HG03280 (cell line): ENCODE measurements around the gene DCTN3.

Experiments used
- ATAC-seq: cut with Tn5 transposase; IDR thresholded peaks from one replicate; pipeline ENCODE4 v1.9.1; 2021; ENCODE audit warnings: mild to moderate bottlenecking, moderate library complexity; ENCODE audit not compliant: unreplicated experiment

DCTN3 gene

DNA sequence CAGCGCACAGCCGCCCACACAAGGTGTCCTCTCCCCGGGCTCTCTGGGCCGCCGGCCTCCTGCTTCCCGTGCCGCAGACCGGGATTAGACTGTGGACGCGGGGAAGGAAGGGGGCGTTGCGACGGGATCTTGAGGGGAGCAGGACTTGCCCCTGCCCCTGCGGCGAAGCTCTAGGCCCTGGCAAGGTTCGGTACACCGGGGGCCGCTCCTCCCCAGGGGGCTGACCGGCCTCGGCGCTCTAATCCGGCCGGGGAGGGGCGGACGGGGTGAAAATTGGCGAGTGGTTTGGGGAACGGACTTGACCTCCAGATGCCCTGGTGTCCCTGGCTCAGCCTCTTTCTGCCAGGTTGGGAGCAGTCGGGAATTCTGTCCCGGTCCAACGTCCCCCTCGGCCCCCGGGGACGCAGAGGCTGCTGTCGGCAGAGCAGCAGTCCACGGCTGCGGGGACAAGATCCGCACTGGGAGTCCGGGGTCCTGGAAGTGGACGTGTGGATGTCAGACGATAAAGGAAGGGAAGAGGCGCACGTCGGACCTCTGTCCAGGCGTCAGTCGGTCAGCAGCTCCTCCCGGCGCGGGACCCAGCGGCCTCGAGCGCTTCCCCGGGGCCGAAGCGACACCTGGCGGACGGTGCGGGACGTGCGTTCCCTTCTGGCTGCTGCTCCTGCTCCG lies 28.9 kb downstream of the DCTN3 start:
- peak; percentile 61 for ATAC-seq

DNA sequence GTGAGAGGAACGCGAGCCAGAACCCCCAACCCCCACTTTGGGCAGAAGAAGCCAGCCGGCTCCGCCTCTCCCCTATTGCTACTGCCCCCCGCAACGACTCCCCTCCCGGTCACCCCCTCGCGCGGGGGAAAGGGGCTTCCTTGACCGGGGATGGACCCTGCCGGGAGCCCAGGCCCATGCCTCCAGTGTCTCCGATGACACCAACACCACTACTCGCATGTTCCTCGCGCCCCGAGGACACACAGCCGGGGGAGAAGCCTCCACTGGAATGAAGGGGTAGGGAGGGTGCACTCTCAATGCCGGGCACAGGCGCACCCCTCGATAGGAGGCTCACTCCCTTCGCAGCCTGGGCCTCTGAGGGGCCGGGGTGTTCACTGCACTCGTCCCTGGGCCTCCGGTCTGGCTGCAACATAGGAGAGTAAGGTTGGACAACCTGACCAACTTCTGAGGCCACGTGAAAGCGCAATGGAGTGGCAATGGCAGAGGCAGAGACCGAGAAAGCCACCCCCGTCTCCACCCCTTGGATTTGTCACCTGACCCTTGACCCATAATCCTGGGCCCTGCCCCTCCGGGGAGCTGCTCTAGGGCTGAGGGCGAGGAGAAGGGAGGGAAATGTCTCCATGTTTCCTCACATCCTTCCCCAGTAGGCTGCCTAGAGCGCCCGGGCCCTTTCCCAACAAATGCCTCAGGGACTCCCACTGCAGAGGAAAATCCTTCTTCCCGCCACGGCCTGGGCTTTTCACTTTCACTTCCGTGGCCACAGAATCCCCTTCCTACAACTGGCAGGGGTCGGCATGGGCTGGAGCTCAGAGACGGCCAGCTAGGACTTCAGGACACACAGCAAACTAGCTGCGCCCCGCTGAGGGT lies 29.7 kb downstream of the DCTN3 start:
- ATAC-seq, result no peak

DNA sequence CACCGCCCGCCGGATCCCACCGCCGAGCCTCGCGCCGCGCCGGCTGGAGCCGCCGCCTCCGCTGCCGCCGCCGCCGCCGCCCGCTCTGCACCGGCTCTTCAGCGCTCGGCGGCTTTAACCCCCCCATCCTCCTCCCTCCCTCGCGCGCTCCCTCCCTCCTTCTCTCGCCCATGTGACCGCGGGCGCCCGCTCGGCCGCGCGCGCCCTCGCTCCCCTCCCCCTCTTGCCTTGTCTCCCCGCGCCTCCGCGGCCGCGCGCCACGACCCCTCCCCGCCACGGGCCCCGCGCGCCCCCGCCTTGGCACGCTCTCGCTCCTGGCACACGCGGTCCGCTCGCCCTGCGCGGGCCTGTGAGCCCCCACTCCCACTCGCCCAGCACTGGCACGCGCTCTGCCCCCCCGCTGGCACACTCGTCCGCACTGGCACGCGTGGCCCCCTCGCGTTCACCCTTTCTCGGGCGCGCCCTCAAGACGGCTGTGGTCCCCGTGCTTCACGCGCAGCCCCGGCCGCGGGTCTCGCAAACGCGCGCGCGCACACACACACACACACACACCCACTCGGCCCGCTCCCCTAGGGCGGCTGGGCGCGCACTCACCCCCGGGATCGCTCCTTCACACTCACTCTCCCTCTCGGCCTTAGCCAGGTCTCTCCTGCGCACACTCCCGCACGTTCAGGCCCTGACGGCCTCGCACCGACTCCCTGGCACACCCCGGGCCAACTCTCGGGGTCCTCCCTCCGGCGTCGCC lies 30.5 kb downstream of the DCTN3 start, which contains the start of gene CNTFR:
Gene CNTFR (minus strand): TSS at position 89 of the 745 bp plus-strand sequence. CDS start 20,743 bp downstream, outside the sequence.
- no peak for ATAC-seq

DNA sequence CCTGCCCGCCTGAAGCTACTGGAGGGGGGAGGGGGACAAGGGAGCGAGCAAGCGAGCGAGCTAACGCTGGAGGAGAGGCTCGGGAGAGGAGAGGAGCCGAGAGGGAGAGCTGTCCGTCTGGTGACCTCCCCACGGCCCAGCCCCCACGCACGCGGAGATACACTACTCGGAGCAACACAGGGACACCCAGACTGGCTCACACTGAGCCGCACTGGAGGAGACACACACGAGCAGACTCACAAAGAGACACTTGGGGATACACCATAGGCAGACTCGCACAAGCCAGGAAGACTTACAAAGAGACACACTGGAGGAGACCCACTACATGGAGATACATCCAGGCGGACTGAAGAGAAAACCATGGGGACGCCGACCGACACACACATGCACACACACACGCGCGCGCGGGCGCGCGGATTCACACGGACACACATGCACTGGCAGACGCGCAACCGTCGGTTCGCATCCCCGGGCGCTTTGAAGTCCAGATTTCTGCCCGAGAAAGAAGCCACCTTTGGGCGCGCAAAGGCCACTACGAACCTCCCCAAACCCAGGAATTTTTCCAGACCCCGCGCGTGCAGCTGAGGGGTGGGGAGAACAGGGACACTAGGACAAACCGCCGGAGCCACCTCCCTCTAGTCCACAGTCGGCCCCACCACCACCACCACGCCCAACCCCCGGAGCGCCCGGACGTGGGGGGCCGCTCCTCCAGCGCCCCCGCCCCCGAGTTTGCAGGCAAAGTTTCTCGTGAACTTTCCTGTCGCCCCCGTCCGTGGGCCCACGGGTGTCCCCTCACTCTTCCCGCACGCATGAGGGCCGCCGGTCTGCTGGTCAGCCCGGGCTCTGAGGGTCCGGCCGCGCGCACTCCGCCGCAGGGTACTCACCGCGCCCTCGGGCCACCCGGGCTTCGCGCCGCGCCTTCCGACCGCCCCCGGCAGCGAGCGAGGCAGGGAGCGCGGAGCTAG lies 31.3 kb downstream of the DCTN3 start:
- ATAC-seq, result no peak

DNA sequence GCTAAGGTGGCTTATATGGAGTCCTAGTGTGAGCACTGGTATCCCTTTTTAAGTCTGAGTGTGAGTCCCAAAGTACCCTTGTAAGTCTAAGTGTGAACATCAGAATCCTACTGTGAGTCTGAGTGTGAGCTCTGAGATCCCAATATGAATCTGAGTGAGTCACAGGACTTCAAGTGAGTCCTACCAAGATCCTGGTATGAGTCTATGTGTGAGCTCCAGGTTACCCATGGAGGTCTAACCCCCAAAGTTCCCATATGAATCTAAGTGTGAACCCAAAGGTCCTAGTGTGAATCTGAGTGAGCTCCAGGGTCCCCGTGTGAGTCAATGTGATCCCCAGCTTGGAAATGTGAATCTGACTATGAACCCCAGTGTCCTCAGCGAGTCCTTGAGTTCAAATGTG lies 33.0 kb downstream of the DCTN3 start:
- ATAC-seq, result no peak

DNA sequence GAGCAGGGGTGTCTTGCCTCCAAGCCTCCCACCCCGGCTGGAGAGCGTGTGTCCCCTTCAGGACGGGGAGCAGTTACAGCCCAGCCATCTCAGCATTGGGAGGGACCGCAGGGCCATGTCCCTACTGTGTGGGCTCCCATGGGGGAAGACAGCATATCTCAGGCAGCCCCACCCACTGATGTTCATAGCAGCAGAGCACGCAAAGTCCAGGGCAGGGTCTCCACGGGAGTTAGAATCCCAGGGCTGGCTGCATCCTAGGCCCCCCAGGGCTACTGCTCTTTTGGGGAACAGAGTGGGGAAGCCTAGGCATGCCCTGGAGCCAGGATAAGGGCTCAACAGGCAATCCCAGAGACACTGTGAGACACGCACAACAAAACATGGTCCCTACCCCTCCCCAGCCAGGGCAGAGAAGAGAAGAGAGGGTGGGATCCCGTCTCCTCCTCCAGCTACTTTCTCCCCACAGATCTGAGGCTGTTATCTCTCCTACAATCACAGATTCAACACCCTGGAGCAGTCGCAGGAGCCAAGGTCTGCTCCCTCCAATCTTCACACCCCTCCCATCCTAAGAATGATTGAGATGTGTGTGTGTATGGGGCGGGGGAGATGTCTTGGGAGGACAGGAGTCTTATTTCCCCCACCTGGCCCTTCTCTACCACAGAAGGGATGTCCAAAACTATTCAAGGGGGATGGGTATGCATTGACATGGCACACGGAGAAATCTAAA lies 34.2 kb downstream of the DCTN3 start:
- no peak for ATAC-seq

DNA sequence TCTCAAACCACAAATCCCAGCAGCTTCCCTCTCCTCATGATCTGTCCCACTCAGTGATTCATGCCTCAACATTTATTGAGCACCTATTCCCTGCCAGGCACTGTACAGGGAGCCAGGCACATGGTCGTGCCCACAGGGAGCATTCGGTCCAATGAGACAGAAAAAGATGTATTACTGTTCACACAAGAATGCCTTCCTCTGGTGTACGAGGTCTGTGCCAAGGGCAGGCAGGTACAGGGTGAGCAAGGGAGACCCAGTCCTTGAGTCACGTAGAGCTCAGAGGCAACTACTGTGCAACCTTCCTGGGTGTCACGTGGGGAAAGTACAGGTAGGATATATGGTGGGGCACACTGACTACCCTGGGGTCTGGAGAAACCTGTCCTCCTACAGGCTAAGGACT lies 35.3 kb downstream of the DCTN3 start:
- no peak for ATAC-seq

DNA sequence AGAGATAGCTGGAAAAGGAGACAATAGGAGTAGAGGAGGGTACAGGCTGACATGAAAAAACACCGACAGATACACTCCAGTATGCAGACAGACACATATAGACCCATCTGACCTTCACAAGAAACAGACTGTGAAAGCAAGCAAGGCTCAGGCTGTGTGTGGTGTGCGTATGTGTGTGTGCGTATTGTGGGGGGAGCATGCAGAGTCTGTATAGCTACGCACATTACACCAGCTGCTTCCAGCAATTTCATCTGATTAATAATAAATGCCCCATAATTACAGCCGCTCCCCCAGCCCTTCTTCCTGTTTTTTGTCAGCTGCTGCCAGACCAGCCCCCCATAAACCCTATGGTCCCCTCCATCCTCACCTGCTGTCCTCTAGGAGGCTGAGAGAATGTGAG lies 37.5 kb downstream of the DCTN3 start:
- ATAC-seq, result no peak

DNA sequence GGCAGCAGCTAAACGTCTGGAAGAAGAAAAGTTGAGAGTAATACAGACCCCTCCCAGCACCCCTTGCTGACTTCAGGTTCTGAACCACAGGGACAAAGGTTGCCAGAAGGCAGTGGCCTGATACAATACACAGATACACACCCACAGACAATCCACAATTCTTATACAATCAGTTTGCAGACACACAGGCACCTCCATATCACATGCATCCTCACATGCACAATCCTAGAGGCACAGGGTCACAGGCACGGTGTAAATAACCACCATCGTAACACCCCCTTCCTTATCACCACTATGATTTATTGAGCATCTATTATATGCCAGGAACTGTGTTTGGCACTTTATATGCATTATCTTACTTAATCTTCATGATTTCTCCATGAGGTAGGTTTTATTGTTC lies 39.0 kb downstream of the DCTN3 start:
- no peak for ATAC-seq

DNA sequence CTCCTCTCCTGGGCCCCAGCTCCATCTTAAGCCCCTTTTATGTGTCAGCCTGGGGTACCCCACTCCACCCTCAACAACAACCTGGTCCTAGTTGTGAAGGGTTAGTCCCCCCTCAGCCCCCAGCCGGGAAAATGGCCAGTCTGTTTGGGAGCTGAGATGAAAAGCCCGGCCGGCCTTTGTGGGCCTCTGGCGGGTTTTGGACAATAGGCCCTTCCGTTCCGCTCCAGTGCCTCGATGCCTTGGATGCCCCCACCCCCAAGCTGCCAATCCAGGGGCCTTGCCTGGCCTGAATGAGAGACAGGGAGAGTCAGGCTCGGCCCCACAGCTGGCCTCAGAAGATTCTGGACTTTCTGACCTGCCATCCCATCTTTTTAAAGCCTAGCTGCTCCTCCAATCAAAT lies 39.9 kb downstream of the DCTN3 start:
- ATAC-seq, result no peak

DNA sequence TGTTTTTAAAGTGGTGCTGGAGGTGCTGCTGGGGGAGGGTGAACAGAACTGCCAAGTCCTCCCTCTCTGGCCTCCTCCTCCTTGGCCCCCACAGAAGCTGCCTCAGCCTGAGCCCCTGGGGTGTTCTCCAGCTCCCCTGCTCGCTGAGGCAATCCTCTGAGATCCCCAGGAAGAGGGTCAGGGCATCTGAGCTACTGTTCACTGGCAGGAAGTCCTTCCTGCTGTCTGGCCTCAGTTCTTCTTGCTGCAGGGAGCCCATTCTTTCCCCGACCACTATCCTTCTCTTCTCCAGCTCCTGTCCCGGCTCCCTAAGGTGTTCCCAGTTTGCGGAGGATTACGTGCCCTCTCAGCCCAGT lies 40.5 kb downstream of the DCTN3 start:
- ATAC-seq, result no peak

DNA sequence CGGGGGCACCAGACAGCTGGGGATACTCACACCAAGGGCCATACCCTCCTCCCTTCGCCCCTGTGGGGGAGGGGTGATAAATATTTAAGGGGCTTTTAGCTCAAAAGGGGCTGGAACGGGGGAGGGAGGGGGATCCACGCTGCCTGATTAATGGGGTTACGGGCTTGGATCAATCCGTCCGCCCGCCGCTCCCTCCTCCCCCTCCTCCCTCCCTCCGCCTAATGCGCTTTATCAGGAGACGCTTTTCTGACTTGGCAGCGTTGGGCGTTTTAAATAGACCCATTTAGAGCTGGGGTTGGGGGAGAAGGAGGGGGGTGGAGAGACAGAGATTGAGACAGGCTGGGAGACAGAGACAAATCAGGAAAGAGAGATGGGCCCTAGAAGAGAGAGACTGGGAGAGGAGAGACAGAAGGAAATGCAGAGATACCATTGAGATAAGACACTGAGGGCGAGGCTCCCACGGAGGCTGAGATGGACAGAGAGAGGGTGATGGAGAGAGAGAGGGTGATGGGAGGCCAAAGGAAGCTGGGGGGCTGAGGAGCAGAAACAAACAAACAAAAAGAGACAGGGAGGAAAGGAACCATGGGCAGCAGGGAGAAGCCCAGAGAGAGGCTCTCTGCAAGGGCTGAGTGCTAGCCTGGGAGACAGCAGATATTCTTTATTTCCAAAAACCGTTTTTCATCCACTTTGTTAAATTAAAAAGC lies 41.0 kb downstream of the DCTN3 start:
- ATAC-seq, result no peak

DNA sequence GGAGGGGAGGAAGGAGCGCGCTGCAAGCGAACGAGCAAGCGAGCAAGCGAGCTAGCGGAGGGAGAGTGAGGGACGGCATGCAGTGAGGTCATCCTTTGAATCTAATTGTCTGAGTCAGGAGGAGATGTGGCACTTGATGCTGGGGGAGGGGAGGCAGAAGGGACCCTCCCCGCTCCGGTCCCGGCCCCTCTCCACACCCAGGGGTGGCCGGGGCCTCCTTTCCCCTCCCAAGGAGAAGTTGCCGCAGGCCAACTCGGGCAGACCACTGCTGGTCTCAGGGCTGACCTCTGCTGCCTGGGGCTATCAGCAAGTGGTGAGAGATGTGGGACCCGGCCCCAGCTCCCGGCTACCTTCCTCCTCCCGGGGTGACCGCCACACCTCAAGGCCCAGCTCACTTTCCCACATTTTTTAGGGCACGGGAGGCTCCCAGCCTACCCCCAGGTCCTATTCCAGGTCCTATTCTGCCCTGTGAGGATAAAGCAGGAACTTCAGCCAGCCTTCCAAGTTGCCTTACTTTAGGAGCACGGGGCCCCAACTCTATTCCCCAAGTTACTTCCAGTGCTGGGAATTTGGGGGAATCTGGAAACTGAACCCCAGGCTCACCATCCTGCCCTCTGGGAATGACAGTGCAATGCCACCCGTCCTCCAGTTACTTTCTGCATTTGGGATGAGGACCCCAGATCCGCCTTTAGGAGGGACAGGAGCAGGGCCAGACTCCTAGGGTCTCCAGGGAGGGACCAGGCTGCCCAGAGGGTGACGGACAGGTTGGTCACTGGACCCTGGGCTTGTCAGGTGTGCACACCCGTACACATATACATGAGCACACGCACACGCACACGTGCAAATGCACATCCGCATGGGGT lies 41.8 kb downstream of the DCTN3 start:
- no peak for ATAC-seq

DNA sequence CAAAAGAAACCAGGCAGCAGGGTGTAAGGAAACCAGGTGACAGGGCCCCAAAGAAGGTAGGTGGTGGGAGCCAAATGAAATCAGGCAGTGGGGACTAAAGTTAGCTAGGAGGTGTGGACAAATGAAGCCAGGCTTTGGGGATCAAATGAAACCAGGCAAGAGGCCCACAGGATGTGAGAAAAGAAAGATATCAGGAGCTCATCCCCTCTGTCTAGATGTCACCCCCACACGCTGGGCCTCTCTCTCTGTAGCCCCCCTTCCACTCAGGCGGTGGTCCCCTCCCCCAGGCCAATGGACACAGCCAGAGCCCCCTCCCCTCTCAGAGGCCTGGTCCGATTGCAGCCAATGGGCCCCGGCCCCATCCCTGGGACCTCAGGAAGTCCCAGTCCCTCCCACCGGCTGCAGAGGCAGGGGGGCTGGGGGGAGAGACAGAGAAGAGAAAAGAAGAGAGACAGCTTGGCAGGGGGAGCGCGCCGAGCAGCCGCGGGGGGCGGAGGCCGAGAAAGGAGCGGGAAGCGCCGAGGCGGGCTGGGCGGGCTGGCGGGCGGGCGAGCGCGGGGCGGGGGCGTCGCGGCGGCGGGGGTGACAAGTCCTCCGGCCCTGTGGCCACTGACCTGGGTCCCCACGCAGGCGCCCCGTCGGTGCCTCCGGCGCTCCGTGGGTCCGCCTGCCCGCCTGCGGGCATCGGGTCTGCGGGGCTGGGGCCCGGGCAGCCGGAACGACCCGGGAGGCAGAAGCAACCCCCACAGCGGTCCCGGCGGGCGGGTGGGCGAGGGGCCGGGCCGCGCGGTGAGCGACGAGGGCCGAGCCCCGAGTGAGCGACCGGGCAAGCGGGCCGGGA lies 42.7 kb downstream of the DCTN3 start:
- no peak for ATAC-seq

DNA sequence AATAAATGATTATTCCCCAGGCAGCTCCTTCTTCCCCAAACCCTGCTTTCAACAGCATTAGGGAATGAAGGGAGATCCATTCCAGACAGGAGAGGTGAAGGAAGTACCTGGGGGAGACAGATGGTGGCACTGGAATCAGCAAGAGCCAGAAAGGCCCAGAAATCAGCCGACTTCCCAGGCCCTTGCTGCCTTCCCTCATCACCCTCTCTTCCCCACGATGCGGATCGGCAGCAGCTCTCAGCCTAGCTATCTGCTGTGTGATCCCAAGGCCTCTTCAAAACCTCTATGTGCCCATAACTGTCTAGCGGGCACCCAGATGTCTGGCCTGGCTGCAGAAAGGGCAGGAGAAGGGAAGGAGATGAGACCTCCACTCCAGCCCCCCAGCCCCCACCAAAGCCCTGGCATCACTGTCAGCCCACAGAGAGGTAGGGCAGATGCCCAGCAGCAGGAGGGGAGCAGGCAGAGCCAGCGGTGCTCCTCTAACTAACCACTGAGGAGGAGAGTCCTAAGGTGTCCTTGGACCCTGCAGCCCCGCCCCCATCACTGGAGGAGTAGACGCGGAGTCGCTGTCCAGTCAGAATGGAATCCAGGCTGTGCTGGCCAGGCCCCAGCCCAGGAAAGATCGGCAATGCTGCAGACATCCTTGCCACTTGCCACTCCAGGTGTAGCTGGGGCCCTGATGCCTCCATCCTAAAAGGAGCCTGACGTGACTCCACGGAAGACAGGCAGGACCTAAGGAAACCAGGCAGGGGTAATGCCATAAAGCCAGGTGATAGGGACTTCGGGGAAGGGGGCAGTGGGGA lies 43.5 kb downstream of the DCTN3 start:
- no peak for ATAC-seq

DNA sequence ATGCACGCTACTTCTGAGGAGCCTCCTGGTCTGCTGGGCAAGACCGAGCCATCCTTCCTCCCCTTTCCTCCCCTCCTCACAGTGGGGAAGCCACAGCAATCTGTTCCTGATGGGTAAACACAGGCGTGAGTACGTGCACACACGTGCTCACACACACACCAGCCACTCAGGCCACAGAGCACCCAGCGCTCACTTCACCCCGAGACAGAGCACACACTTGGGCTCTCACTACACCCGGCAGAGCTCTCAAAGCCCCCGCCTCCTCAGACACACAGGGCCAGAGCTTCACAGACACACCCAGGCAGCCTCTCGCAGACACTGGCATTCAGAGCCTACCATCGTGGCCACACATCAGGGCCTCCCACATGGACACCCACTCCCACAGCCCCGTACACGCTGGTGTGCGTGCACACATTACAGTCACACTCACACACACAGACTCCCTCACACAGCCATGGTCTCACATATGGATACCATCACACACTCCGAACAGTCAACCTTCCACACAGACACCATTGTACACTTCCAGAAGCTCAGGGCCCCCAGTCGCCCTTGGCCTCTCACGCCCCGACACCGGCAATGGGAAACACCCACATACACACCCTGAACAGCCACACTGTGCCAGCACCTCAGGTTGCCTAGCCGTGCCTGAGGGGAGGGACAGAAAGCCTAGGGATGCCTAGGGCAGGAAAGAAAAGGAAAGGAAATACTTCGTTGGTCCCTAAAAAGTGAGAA lies 44.3 kb downstream of the DCTN3 start:
- no peak for ATAC-seq
